Measurements from ENCODE around the gene ADPGK.
A peak's percentile ranks its signal among the peaks of the same experiment; 100 is the strongest.

The ADPGK gene

GRCh38 chr15:72787526-72787925 lies 4.0 kb upstream of the ADPGK start:
- DNase-seq: no peak

- no peak for DNase-seq
Measured at GRCh38 chr15:72786676-72787345, 3.3 kb upstream of the ADPGK start.

- DNase-seq: peak; percentile 24
Measured at GRCh38 chr15:72786242-72786641, 2.7 kb upstream of the ADPGK start.

GRCh38 chr15:72785841-72786240 lies 2.3 kb upstream of the ADPGK start:
- no peak for DNase-seq

GRCh38 chr15:72785432-72785831 lies 1.9 kb upstream of the ADPGK start:
- peak; percentile 76 for DNase-seq

GRCh38 chr15:72784456-72784876 lies 908 bp upstream of the ADPGK start:
- DNase-seq: no peak

GRCh38 chr15:72783004-72783639 lies 436 bp downstream of the ADPGK start:
- no peak for DNase-seq

GRCh38 chr15:72782274-72783003 lies 1.1 kb downstream of the ADPGK start:
- DNase-seq: no peak

GRCh38 chr15:72781631-72782030 lies 1.9 kb downstream of the ADPGK start:
- DNase-seq: no peak

GRCh38 chr15:72778796-72779195 lies 4.8 kb downstream of the ADPGK start:
- no peak for DNase-seq

- DNase-seq: no peak
Measured at GRCh38 chr15:72774696-72775383, 8.7 kb downstream of the ADPGK start.

- DNase-seq: no peak
Measured at GRCh38 chr15:72771329-72771725, 12.2 kb downstream of the ADPGK start.

- no peak for DNase-seq
Measured at GRCh38 chr15:72770673-72771328, 12.8 kb downstream of the ADPGK start.

GRCh38 chr15:72766780-72767179 lies 16.8 kb downstream of the ADPGK start:
- no peak for DNase-seq

- DNase-seq: no peak
Measured at GRCh38 chr15:72766025-72766424, 17.5 kb downstream of the ADPGK start.

GRCh38 chr15:72764656-72765055 lies 18.9 kb downstream of the ADPGK start:
- no peak for DNase-seq

- no peak for DNase-seq
Measured at GRCh38 chr15:72760590-72761260, 22.8 kb downstream of the ADPGK start.

GRCh38 chr15:72758182-72758581 lies 25.4 kb downstream of the ADPGK start:
- DNase-seq: no peak

- DNase-seq: no peak
Measured at GRCh38 chr15:72754096-72754495, 29.5 kb downstream of the ADPGK start.

- DNase-seq: peak; percentile 19
Measured at GRCh38 chr15:72751751-72752455, 31.7 kb downstream of the ADPGK start.

GRCh38 chr15:72749700-72750099 lies 33.9 kb downstream of the ADPGK start:
- no peak for DNase-seq

GRCh38 chr15:72740219-72740618 lies 43.3 kb downstream of the ADPGK start:
- no peak for DNase-seq

All from eye (tissue), 1 donor.